Measurements from ENCODE around the gene ZDHHC11B. TPM values are rescaled to one million over a fixed set of nuclear protein-coding genes. Genes with fewer than 3 reads are reported as not detected.

Gene ZDHHC11B
- total and polyA plus RNA-seq, 2 of the 13 experiments (the other 11 are each of a cell fraction or from before 2014, with no cell fraction given), result 0.11 to 0.12 TPM

DNA sequence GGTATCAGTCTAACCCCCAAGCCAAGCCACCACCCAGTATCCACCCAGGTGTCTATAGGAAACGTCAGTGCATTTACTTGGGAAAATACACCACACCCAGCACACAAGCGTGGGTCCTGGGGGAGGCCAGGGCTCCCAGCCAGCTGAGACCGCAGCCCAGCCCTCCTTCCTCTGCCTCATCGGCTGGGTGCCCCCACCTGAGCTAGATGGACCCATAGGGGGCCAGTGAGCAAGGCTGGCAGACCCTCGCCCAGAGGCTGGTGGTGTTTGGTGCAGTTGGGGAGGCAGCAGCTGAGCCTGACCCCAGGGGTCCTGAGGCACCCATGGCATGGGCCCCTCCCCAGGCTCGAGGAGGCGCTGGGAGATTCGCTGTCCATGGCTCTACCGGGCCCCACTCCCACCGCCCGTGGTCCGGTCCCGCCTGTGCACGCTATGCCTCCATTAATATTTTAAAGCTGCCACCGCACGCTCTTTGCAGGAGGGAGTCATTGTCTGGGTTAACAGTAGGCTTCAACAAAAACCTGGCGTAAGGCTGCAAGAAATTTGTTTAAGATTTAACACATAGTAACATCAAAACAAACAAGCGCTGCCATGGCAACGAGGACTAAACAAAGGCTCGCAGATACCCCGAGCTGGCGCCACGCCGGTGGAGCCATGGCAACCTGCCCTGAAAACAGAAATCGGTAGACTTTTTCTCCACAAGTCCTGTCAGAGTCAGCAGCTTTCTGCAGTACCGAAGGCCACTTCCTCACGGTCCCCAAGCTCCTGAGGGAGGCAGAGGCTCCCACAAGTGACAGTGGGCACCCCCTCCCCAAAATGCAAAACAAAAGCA, 112.0 kb downstream of the ZDHHC11B start (continued):
- TF ChIP-seq ZFP41 (CRISPR knock-in tag; IDR thresholded peaks at IDR 0.05; ENCODE audit: borderline replicate concordance) (no peak), SNAI1 (CRISPR knock-in tag; IDR thresholded peaks at IDR 0.05; ENCODE audit: borderline replicate concordance) (no peak), NFYB (CRISPR knock-in tag; IDR thresholded peaks at IDR 0.05) (no peak), TOE1 (CRISPR knock-in tag; IDR thresholded peaks at IDR 0.05) (no peak)
- TF ChIP-seq, protein P1, sequence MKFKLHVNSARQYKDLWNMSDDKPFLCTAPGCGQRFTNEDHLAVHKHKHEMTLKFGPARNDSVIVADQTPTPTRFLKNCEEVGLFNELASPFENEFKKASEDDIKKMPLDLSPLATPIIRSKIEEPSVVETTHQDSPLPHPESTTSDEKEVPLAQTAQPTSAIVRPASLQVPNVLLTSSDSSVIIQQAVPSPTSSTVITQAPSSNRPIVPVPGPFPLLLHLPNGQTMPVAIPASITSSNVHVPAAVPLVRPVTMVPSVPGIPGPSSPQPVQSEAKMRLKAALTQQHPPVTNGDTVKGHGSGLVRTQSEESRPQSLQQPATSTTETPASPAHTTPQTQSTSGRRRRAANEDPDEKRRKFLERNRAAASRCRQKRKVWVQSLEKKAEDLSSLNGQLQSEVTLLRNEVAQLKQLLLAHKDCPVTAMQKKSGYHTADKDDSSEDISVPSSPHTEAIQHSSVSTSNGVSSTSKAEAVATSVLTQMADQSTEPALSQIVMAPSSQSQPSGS (CRISPR knock-in tag; IDR thresholded peaks at IDR 0.05), result no peak
- TF ChIP-seq, protein P2, sequence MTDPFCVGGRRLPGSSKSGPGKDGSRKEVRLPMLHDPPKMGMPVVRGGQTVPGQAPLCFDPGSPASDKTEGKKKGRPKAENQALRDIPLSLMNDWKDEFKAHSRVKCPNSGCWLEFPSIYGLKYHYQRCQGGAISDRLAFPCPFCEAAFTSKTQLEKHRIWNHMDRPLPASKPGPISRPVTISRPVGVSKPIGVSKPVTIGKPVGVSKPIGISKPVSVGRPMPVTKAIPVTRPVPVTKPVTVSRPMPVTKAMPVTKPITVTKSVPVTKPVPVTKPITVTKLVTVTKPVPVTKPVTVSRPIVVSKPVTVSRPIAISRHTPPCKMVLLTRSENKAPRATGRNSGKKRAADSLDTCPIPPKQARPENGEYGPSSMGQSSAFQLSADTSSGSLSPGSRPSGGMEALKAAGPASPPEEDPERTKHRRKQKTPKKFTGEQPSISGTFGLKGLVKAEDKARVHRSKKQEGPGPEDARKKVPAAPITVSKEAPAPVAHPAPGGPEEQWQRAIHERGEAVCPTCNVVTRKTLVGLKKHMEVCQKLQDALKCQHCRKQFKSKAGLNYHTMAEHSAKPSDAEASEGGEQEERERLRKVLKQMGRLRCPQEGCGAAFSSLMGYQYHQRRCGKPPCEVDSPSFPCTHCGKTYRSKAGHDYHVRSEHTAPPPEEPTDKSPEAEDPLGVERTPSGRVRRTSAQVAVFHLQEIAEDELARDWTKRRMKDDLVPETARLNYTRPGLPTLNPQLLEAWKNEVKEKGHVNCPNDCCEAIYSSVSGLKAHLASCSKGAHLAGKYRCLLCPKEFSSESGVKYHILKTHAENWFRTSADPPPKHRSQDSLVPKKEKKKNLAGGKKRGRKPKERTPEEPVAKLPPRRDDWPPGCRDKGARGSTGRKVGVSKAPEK (CRISPR knock-in tag; IDR thresholded peaks at IDR 0.05; ENCODE audit: borderline replicate concordance), result no peak
